SH-SY5Y (cell line): Measurements from ENCODE around the gene TTC13.

Experiments
- GATA2 ChIP-seq: IDR thresholded peaks from 2 replicates; pipeline ENCODE4 v1.6.1; 2011; ENCODE audit warnings: mild to moderate bottlenecking, low read depth, low read length
- GATA3 ChIP-seq: IDR thresholded peaks from 2 replicates; pipeline ENCODE4 v1.6.1; 2011; ENCODE audit warnings: low read depth, mild to moderate bottlenecking, low read length, moderate library complexity

DNA sequence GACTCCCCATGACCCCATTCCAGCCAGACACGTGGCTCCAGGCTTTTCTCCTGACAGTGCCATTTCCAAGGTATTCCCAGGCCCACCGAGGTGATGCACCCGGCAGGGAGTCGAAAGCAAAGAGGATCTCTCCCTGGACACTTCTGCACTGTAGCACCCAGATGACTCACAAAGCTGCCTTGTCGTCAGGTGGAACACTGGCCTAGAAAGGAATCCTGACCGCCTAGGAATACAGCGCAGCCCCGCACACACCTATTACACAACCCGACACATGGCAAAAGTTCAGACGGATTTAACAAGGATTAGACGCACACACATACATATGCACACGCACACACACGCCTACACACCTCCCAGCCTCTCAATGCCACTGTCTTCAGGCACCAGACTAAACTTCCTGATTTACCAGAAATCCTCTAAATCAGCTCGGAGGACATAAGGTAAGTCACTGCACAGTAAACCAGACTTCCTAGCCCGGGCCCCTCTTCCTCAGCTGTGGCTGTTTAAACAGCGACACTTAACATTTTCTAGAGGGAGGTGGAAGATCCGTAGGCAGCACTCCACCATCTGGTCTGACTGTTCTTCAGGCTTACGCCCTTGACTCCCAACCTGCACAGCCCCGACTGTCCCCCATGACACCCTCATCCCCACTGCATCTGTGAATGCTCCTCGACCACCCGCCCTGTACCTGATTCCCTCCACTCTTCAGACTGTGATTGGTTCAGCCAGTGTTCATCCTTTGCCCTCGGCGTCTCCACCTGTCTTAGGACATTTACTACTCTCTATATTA lies 48.7 kb upstream of the TTC13 start:
- TF ChIP-seq GATA2 (no peak), GATA3 (no peak)
